Retinal pigment epithelial cell (primary cell): ENCODE results near the gene EXOSC7.

ENCODE experiments used
- DNase-seq: peaks from one replicate; pipeline ENCODE4 v3.0.0-alpha.2; 2010; ENCODE audit warnings: low read depth
- H3K4me3 ChIP-seq: 2 replicates; pipeline ENCODE4 v1.5.1; 2011; ENCODE audit warnings: mild to moderate bottlenecking, low read length, control low read depth, moderate library complexity
- CTCF ChIP-seq: conservative IDR thresholded peaks from 2 replicates; pipeline ENCODE4 v1.5.1; 2011; ENCODE audit warnings: low read depth, low read length, control low read depth, inconsistent platforms

The EXOSC7 gene

GRCh38 chr3:45060165-45060892 lies 84.3 kb downstream of the EXOSC7 start:
- TF ChIP-seq CTCF: no peak
- no peak overlapping the region for H3K4me3 ChIP-seq
- no peak for DNase-seq
